Upper lobe of left lung (tissue), 6 donors: ENCODE results near the gene REEP6. TPM values are rescaled to one million over a fixed set of nuclear protein-coding genes. Genes with fewer than 3 reads are reported as not detected.

Source experiments
- ATAC-seq, 2 donors: fragments of 200-7000 bp; cut with Tn5 transposase; one replicate each; pipeline ENCODE4 v1.9.1; 2022; ENCODE audit warnings: mild to moderate bottlenecking in 2 of 2, moderate library complexity in 2 of 2; ENCODE audit not compliant: low FRiP score in 2 of 2
- DNase-seq, 2 donors: peaks; one replicate each; pipeline ENCODE4 v3.0.0-alpha.2; 2019 to 2020
- H3K27ac ChIP-seq, 4 donors: fragments of 200-600 bp; sonication (generic); one replicate each; pipeline ENCODE4 v1.5.1; 2016 to 2019
- H3K27me3 ChIP-seq, 4 donors: fragments of 200-600 bp; sonication (generic); one replicate each; pipeline ENCODE4 v1.5.1; 2017 to 2019
- H3K36me3 ChIP-seq, 4 donors: fragments of 200-600 bp; sonication (generic); one replicate each; pipeline ENCODE4 v1.5.1; 2016 to 2019
- H3K4me1 ChIP-seq, 4 donors: fragments of 200-600 bp; sonication (generic); one replicate each; pipeline ENCODE4 v1.5.1; 2018 to 2019
- H3K4me3 ChIP-seq, 4 donors: fragments of 200-600 bp; sonication (generic); one replicate each; pipeline ENCODE4 v1.5.1; 2017 to 2019; ENCODE audit warnings: mild to moderate bottlenecking in 2 of 4, moderate library complexity in 1 of 4
- H3K9me3 ChIP-seq, 4 donors: fragments of 200-600 bp; sonication (generic); one replicate each; pipeline ENCODE4 v1.5.1; 2018 to 2019
- CTCF ChIP-seq, 6 experiments: fragments of 450-650 bp in 4 of 6; fragments of 200-600 bp in 2 of 6; sonication (generic) in 2 of 6; IDR thresholded peaks; one replicate each; pipeline ENCODE4 v1.5.1; 2016 to 2019; ENCODE audit warnings: antibody characterized with exemption in 6 of 6
- EP300 ChIP-seq, 4 donors: sonication (generic); formaldehyde crosslinking; IDR thresholded peaks; one replicate each; pipeline ENCODE4 v1.5.1; 2017; ENCODE audit warnings: antibody characterized with exemption in 4 of 4, control low read depth in 2 of 4
- POLR2A ChIP-seq, 4 donors: fragments of 450-650 bp; IDR thresholded peaks; one replicate each; pipeline ENCODE4 v1.5.1; 2016 to 2017; ENCODE audit warnings: antibody characterized with exemption in 4 of 4, mild to moderate bottlenecking in 2 of 4
- POLR2AphosphoS5 ChIP-seq, 2 donors: sonication (generic); formaldehyde crosslinking; IDR thresholded peaks; one replicate each; pipeline ENCODE4 v1.5.1; 2017; ENCODE audit warnings: antibody characterized with exemption in 2 of 2
- WGBS, 2 donors: methylation state at CpG; one replicate each; pipeline ENCODE4 v1.1.5; 2017 to 2018; 5-methylcytosine and 5-hydroxymethylcytosine counted together
- total RNA-seq, 6 donors: library from RNA; depleted of rRNA in 4 of 6; stranded (reverse); fragments of >200 nt in 4 of 6; gene quantifications; one replicate each; pipeline versions ENCODE4 v1.1.0 to v1.2.1, GENCODE V29; 2016 to 2021
- donor health status: DM: no; HTN: no; CAD: no; lungs with moderate emphysema.
- donor health status: DM: no; HTN: yes; CAD: no; lungs with severe emphysema.

Gene REEP6
- total RNA-seq, 6 donors from 2014 or later: 2.0 to 7.8 (median 3.1) TPM

GRCh38 chr19:1455002-1455335, 36.0 kb upstream of the REEP6 start:
- no peaks in the 10 kb centered on the region for H3K9me3 ChIP-seq

GRCh38 chr19:1455336-1456120, 35.5 kb upstream of the REEP6 start:
- Histone ChIP-seq H3K9me3 (no peaks in the 10 kb centered on the region), H3K36me3 (peaks cover 0 to 5% (median 2%) of the 10 kb centered on the region in 4 donors), H3K27ac (no peak overlapping the region), H3K4me1 (peaks cover 8 to 32% (median 21%) of the 10 kb centered on the region in 4 donors), H3K4me3 (no peak overlapping the region), H3K27me3 (peaks cover 4 to 63% (median 39%) of the 10 kb centered on the region in 4 donors)
- peak; percentile 30 to 52 for ATAC-seq
- WGBS, 2 donors: 7% methylated on average over 23 to 29 of the region's 42 CpGs
- peak; percentile 37 to 88 for DNase-seq
- TF ChIP-seq EP300 (IDR thresholded peaks at IDR 0.05): no peak
- TF ChIP-seq POLR2A (IDR thresholded peaks at IDR 0.05): no peak
- TF ChIP-seq POLR2AphosphoS5 (IDR thresholded peaks at IDR 0.05): no peak
- no peak for TF ChIP-seq CTCF (IDR thresholded peaks at IDR 0.05)

More at GRCh38 chr19:1455002-1455335, 36.0 kb upstream of the REEP6 start:
- 3 to 9% methylated on average over 9 to 22 of the region's 22 CpGs for WGBS, 2 donors
- no peak for DNase-seq
- ATAC-seq: no peak
- Histone ChIP-seq H3K27ac (no peak overlapping the region), H3K4me3 (no peak overlapping the region), H3K27me3 (peaks cover 6 to 68% (median 44%) of the 10 kb centered on the region in 4 donors), H3K36me3 (no peaks in the 10 kb centered on the region), H3K4me1 (peaks cover 8 to 35% (median 21%) of the 10 kb centered on the region in 4 donors)
- TF ChIP-seq POLR2AphosphoS5 (IDR thresholded peaks at IDR 0.05) (no peak), CTCF (IDR thresholded peaks at IDR 0.05) (no peak), POLR2A (IDR thresholded peaks at IDR 0.05) (no peak), EP300 (IDR thresholded peaks at IDR 0.05) (no peak)

GRCh38 chr19:1456121-1456900, 34.7 kb upstream of the REEP6 start:
- H3K9me3 ChIP-seq: no peaks in the 10 kb centered on the region
- no peak for TF ChIP-seq EP300 (IDR thresholded peaks at IDR 0.05)
- no peak for TF ChIP-seq POLR2A (IDR thresholded peaks at IDR 0.05)
- TF ChIP-seq POLR2AphosphoS5 (IDR thresholded peaks at IDR 0.05): no peak
- TF ChIP-seq CTCF (IDR thresholded peaks at IDR 0.05): no peak
- no peak overlapping the region for H3K4me3 ChIP-seq
- peaks cover 3 to 55% (median 34%) of the 10 kb centered on the region in 4 donors for H3K27me3 ChIP-seq
- WGBS, 2 donors: 34% methylated on average over 25 of the region's 43 CpGs; no CpG with 5 or more reads in 1 of the 2 donors
- peaks cover 0 to 11% (median 4%) of the 10 kb centered on the region in 4 donors for H3K36me3 ChIP-seq
- ATAC-seq (no peak), DNase-seq (peak in 1 of 2 donors; percentile 55)
- H3K4me1 ChIP-seq: peaks cover 8 to 32% (median 21%) of the 10 kb centered on the region in 4 donors
- H3K27ac ChIP-seq: no peak overlapping the region

GRCh38 chr19:1457031-1457739, 33.8 kb upstream of the REEP6 start:
- no peaks in the 10 kb centered on the region for H3K9me3 ChIP-seq
- H3K36me3 ChIP-seq: peaks cover 0 to 11% (median 4%) of the 10 kb centered on the region in 4 donors
- no peak overlapping the region for H3K4me3 ChIP-seq
- H3K4me1 ChIP-seq: peaks cover 8 to 32% (median 21%) of the 10 kb centered on the region in 4 donors
- DNase-seq: peak in 1 of 2 donors; percentile 82
- no peak for ATAC-seq
- H3K27me3 ChIP-seq: peaks cover 3 to 46% (median 28%) of the 10 kb centered on the region in 4 donors
- WGBS, 2 donors: 12 to 20% methylated on average over 31 to 37 of the region's 48 CpGs
- TF ChIP-seq POLR2AphosphoS5 (IDR thresholded peaks at IDR 0.05) (no peak), POLR2A (IDR thresholded peaks at IDR 0.05) (no peak), EP300 (IDR thresholded peaks at IDR 0.05) (no peak), CTCF (IDR thresholded peaks at IDR 0.05) (no peak)
- H3K27ac ChIP-seq: no peak overlapping the region
